Activated effector memory CD4-positive, alpha-beta T cell treated with anti-CD3 and anti-CD28 coated beads, Interleukin-2, amount 50 U/mL, for 16 hours (primary cell): Measurements from ENCODE around the gene TOMM20.
"Not testable (repeated sequence)": the region's sequence is repeated elsewhere in the genome, so short reads cannot be mapped to it uniquely, and the experiment has no call there.

ENCODE experiments used
- DNase-seq: peaks from one replicate; pipeline ENCODE4 v3.0.0-alpha.2; 2020

Gene TOMM20

GRCh38 chr1:235100194-235100772 lies 28.4 kb downstream of the TOMM20 start:
- DNase-seq: no peak

GRCh38 chr1:235098991-235099390 lies 29.6 kb downstream of the TOMM20 start:
- peak; percentile 57 for DNase-seq

- no peak for DNase-seq
Observed at GRCh38 chr1:235098547-235098946, 30.1 kb downstream of the TOMM20 start.

GRCh38 chr1:235097501-235097900 lies 31.1 kb downstream of the TOMM20 start:
- DNase-seq: peak; percentile 25

GRCh38 chr1:235095938-235096562 lies 32.6 kb downstream of the TOMM20 start:
- no peak for DNase-seq

- DNase-seq: peak; percentile 93
Observed at GRCh38 chr1:235093696-235094592, 34.7 kb downstream of the TOMM20 start.

GRCh38 chr1:235093013-235093695 lies 35.5 kb downstream of the TOMM20 start:
- peak; percentile 53 for DNase-seq

- peak; percentile 45 for DNase-seq
Observed at GRCh38 chr1:235092415-235092814, 36.2 kb downstream of the TOMM20 start.

GRCh38 chr1:235092045-235092406 lies 36.6 kb downstream of the TOMM20 start:
- peak; percentile 34 for DNase-seq

- DNase-seq: peak; percentile 45
Observed at GRCh38 chr1:235091319-235092044, 37.2 kb downstream of the TOMM20 start.

- DNase-seq: peak; percentile 28
Observed at GRCh38 chr1:235090406-235091069, 38.1 kb downstream of the TOMM20 start.

- peak; percentile 12 for DNase-seq
Observed at GRCh38 chr1:235088907-235089306, 39.7 kb downstream of the TOMM20 start.

- DNase-seq: no peak
Observed at GRCh38 chr1:235088430-235088829, 40.2 kb downstream of the TOMM20 start.

- DNase-seq: peak; percentile 52
Observed at GRCh38 chr1:235087906-235088305, 40.7 kb downstream of the TOMM20 start.

GRCh38 chr1:235085411-235086117 lies 43.1 kb downstream of the TOMM20 start:
- DNase-seq: not testable (repeated sequence)

GRCh38 chr1:235080788-235081187 lies 47.8 kb downstream of the TOMM20 start:
- not testable (repeated sequence) for DNase-seq

- not testable (repeated sequence) for DNase-seq
Observed at GRCh38 chr1:235080297-235080657, 48.4 kb downstream of the TOMM20 start.

- DNase-seq: peak; percentile 74
Observed at GRCh38 chr1:235079443-235080296, 49.0 kb downstream of the TOMM20 start.

- no peak for DNase-seq
Observed at GRCh38 chr1:235078480-235079381, 49.9 kb downstream of the TOMM20 start.
